WI38 (cell line): ENCODE results near the gene CDKAL1.
"Not testable (repeated sequence)": the region's sequence is repeated elsewhere in the genome, so short reads cannot be mapped to it uniquely, and the experiment has no call there.

Experiments used
- H3K4me3 ChIP-seq: 2 replicates; pipeline ENCODE4 v1.5.1; 2011; ENCODE audit warnings: low read depth, mild to moderate bottlenecking, control low read depth, low read length
- CTCF ChIP-seq: IDR thresholded peaks from 2 replicates; pipeline ENCODE4 v1.5.1; 2012; ENCODE audit warnings: low read depth, mild to moderate bottlenecking, control low read depth, low read length

Gene CDKAL1

GRCh38 chr6:20608905-20609304 is 74.6 kb downstream of the CDKAL1 start:
- no peak for TF ChIP-seq CTCF
- H3K4me3 ChIP-seq: no peak overlapping the region

GRCh38 chr6:20609924-20610323 is 75.7 kb downstream of the CDKAL1 start:
- H3K4me3 ChIP-seq: not testable (repeated sequence)

GRCh38 chr6:20610636-20611370 is 76.5 kb downstream of the CDKAL1 start:
- H3K4me3 ChIP-seq: no peak overlapping the region
- no peak for TF ChIP-seq CTCF

- not testable (repeated sequence) for H3K4me3 ChIP-seq
Measured at GRCh38 chr6:20617537-20617936, 83.3 kb downstream of the CDKAL1 start.

GRCh38 chr6:20620043-20620442 is 85.8 kb downstream of the CDKAL1 start:
- no peak for TF ChIP-seq CTCF
- no peak overlapping the region for H3K4me3 ChIP-seq

GRCh38 chr6:20623761-20624160 is 89.5 kb downstream of the CDKAL1 start:
- no peak for TF ChIP-seq CTCF
- no peak overlapping the region for H3K4me3 ChIP-seq

GRCh38 chr6:20626165-20626564 is 91.9 kb downstream of the CDKAL1 start:
- H3K4me3 ChIP-seq: no peak overlapping the region
- no peak for TF ChIP-seq CTCF

- no peak for TF ChIP-seq CTCF
Measured at GRCh38 chr6:20629509-20629908, 95.3 kb downstream of the CDKAL1 start.

More at GRCh38 chr6:20629509-20629908, 95.3 kb downstream of the CDKAL1 start:
- no peak overlapping the region for H3K4me3 ChIP-seq
